Rectal smooth muscle tissue (tissue), 1 donor: Measurements from ENCODE around the gene LVRN.

Experiments used
- H3K27ac ChIP-seq: one replicate; pipeline ENCODE4 v1.7.0; 2013; ENCODE audit warnings: low read depth, low read length, inconsistent platforms
- H3K27me3 ChIP-seq: one replicate; pipeline ENCODE4 v1.7.0; 2013; ENCODE audit warnings: low read length; ENCODE audit not compliant: control insufficient read depth, insufficient read depth
- H3K36me3 ChIP-seq: one replicate; pipeline ENCODE4 v1.7.0; 2013; ENCODE audit warnings: low read length; ENCODE audit not compliant: control insufficient read depth, insufficient read depth
- H3K4me1 ChIP-seq: one replicate; pipeline ENCODE4 v1.7.0; 2013; ENCODE audit warnings: low read length; ENCODE audit not compliant: control insufficient read depth, insufficient read depth
- H3K4me3 ChIP-seq: one replicate; pipeline ENCODE4 v1.7.0; 2013; ENCODE audit warnings: low read length
- H3K9ac ChIP-seq: one replicate; pipeline ENCODE4 v1.7.0; 2013; ENCODE audit warnings: low read length

The LVRN gene

DNA sequence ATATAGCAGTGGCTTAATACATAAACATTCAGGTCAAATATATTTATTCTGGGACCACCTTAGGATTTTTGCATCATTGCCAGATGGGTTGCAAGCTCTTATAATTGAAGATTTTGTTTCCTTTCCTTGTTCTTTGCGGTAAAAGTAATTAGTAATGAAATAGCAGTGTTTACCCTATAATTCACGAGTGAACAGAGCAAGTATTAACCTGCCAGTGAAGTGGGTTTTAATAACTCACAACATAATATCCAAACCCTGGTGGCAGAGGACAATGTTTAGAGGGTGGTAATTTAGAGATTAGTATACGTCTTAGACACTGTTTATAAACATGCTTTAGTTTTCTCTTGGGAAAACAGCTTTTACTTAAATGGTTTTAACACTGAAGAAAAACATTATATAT, 81.8 kb downstream of the LVRN start:
- Histone ChIP-seq H3K36me3 (no peaks in the 10 kb centered on the region), H3K4me3 (no peak overlapping the region), H3K4me1 (no peaks in the 10 kb centered on the region), H3K9ac (no peak overlapping the region), H3K27me3 (no peaks in the 10 kb centered on the region), H3K27ac (no peak overlapping the region)

DNA sequence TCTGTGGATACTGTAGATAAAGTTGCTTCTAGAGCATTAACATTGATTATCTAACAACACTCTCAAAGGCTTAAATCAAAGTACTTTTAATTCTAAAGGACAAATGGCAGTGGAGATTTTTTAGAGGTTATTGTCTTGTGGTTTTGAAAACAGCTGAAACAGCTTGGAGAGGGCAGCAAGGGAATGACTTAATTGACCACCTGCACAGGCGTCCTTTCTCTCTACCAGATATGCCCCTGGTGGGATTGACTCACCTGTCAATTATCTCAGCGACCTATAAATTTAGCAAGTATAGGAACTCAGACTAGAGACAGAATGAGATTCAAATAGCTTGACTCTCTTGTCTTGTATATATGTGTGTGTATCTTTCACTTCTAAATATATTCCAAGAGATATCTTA, 83.5 kb downstream of the LVRN start:
- no peak overlapping the region for H3K27ac ChIP-seq
- H3K36me3 ChIP-seq: no peaks in the 10 kb centered on the region
- H3K4me3 ChIP-seq: no peak overlapping the region
- no peaks in the 10 kb centered on the region for H3K4me1 ChIP-seq
- no peaks in the 10 kb centered on the region for H3K27me3 ChIP-seq
- H3K9ac ChIP-seq: no peak overlapping the region

DNA sequence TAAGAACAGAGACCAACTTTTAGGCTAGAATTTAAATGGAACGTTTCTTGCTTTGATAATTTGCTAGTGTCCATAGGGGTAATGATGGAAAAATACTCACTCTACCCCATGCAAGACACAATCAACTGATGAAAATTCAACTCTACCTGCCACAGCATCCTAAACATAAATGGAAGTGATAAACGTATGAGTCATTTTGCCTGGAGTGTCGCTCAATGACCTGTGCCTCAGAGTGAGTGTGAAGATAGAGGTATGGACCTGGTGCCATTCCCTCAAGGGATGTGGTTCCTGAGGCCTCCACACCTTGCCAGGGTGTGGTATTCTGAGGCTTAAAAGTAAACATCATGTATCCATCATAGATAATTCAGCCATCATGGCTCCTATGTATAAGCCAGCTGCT, 84.0 kb downstream of the LVRN start:
- Histone ChIP-seq H3K4me1 (no peaks in the 10 kb centered on the region), H3K36me3 (no peaks in the 10 kb centered on the region), H3K9ac (no peak overlapping the region), H3K4me3 (no peak overlapping the region), H3K27me3 (no peaks in the 10 kb centered on the region), H3K27ac (no peak overlapping the region)

DNA sequence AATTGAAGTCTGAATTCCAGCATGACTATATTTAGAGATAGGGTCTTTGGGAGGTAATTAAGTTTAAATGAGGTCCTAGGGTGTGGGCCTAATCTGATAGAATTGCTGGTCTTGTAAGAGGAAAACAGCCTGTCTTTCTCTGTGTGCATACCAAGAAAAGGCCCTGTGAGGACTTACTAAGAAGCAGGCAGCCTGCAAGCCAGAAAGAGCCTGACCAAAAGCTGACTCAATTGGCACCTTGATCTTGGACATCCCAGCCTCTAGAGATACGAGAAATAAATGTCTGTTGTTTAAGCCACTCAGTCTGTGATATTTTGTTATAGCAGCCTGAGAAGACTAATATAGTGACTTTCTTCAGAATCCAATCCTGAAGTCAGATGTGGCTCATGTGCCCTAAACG, 84.5 kb downstream of the LVRN start:
- H3K27ac ChIP-seq: no peak overlapping the region
- no peaks in the 10 kb centered on the region for H3K36me3 ChIP-seq
- no peaks in the 10 kb centered on the region for H3K27me3 ChIP-seq
- H3K4me1 ChIP-seq: no peaks in the 10 kb centered on the region
- no peak overlapping the region for H3K9ac ChIP-seq
- H3K4me3 ChIP-seq: no peak overlapping the region

DNA sequence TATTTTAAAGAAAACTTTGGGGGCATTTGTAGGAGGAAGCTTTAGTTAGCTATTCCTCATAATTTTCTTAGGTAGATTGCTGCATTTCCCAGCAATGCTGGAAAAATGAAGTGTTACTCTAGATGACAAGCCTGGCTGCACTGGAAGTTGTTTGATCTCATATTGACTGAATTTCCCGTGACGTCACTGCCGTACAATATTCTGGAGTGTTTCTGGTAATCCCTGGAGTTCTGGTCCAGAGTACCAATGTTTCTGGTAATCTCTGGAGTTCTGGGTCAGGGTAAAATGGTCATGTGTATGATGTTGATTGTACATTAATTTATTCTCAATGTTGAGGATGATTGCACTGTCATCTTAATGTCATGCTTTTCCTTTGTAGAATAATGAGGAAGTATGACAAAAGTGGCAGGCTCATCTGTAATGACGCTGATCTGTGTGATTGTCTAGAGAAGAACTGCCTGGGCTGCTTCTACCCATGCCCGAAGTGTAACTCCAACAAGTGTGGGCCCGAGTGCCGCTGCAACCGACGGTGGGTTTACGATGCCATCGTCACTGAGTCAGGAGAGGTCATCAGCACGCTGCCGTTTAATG, 96.2 kb downstream of the LVRN start:
- no peaks in the 10 kb centered on the region for H3K4me1 ChIP-seq

DNA sequence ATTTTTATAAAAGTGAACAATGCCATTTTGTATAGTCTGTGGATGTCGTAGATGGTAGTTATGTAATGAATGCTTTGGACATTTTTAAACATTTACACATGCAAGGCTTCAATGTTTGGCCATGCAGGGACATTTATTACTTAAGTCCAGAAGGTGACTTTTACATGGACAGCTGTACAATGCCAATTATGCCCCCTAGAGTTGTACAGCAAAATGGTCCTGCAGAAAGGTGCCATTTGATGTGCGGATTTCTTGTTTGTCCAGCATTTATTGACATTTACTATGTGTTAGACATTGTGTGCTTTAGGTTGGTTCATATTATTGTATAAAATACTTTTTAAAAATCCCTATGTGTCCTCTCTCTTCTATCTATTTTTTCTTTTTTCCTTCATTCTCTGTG, 100.1 kb downstream of the LVRN start:
- Histone ChIP-seq H3K27me3 (no peaks in the 10 kb centered on the region), H3K36me3 (no peaks in the 10 kb centered on the region), H3K27ac (no peak overlapping the region), H3K9ac (no peak overlapping the region), H3K4me1 (no peaks in the 10 kb centered on the region), H3K4me3 (no peak overlapping the region)

More for the DNA sequence above, 96.2 kb downstream of the LVRN start:
- Histone ChIP-seq H3K27me3 (no peaks in the 10 kb centered on the region), H3K9ac (no peak overlapping the region), H3K36me3 (no peaks in the 10 kb centered on the region), H3K4me3 (no peak overlapping the region), H3K27ac (no peak overlapping the region)

DNA sequence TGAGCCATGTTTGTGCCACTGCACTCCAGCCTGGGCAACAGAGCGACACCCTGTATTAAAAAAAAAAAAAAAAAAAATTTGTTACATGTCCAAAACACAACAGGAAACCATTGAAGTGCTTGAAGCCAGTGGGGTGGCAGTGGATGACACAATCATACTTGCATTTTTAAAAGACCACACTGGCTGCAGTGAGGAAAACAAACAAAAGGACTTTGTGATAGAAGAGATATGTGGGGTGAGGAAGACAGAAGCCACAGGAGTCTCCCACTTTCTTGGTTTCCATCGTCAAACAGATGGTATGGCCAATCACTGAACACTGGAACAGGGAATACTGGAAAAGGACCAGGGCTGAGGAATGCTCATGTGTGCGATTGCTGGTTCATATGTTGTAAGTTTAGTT, 101.7 kb downstream of the LVRN start:
- H3K4me3 ChIP-seq: no peak overlapping the region
- H3K27ac ChIP-seq: no peak overlapping the region
- no peaks in the 10 kb centered on the region for H3K27me3 ChIP-seq
- H3K9ac ChIP-seq: no peak overlapping the region
- no peaks in the 10 kb centered on the region for H3K4me1 ChIP-seq
- H3K36me3 ChIP-seq: no peaks in the 10 kb centered on the region

DNA sequence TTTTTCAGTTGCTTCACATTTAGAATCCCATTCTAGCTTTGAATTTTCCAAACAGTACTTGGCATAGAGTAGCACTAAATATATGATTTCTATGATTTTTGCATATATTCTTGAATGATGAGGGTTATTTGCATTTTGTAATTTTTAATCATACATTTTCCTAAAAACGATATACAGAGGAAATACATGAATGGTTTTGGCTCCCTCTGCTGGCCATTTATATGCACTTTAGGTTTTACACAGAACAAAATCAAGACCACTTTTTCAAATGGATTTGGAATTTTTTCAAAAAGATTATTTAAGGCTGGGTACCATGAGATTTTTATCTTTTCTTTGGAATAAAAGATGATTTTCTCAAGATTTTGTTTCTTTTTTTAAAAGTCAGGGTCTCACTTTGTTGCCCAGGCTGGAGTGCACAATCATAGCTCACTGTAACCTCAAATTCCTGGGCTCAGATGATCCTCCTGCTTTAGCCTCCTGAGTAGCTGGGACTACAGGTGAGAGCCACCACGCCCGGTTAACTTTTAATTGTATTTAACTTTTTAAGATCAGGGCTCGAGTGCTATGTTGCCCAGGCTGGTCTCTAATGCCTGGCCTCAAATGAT, 105.9 kb downstream of the LVRN start:
- no peaks in the 10 kb centered on the region for H3K4me1 ChIP-seq
- H3K4me3 ChIP-seq: no peak overlapping the region
- H3K27me3 ChIP-seq: no peaks in the 10 kb centered on the region
- H3K9ac ChIP-seq: no peak overlapping the region
- H3K36me3 ChIP-seq: no peaks in the 10 kb centered on the region
- no peak overlapping the region for H3K27ac ChIP-seq

DNA sequence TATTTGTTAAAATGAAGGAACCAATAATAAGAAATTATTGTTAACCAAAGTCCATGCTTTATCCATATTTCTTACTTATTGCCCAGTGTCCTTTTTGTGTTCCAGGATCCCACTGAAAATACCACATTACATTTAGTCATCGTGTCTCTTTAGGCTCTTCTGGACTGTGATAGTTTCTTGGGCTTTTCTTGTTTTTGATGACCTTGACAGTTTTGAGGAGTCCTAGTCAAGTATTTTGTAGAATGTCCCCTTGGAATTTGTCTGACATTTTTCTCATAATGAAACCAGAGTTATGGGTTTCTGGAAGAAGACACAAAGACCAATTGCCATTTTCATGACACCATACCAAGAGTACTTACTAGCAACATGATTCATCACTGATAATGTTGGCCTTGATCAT, 108.9 kb downstream of the LVRN start:
- no peak overlapping the region for H3K27ac ChIP-seq
- no peak overlapping the region for H3K9ac ChIP-seq
- no peaks in the 10 kb centered on the region for H3K36me3 ChIP-seq
- H3K4me1 ChIP-seq: no peaks in the 10 kb centered on the region
- no peak overlapping the region for H3K4me3 ChIP-seq
- no peaks in the 10 kb centered on the region for H3K27me3 ChIP-seq

DNA sequence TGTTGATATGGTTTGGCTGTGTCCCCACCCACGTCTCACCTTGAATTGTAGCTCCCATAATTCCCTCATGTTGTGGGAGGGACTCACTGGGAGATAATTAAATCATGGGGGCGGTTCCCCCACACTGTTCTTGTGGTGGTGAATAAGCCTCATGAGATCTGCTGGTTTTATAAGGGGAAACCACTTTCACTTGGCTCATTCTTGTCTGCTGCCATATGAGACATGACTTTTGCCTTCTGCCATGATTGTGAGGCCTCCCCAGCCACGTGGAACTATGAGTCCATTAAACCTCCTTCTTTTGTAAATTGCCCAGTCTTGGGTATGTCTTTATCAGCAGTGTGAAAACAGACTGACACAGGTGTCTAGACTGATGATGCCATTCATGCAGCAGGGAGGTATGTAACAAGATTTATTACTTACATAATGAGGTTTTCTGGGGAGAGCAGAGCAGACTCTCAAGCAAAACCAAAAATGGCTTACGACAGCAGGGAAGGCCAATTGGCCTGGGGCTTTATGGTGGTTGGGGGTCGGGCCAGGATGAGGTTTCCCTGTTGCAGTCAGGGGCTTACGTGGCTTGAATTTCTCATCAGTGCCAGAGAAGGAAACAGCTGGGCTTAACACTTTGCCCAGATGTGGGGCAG, 113.0 kb downstream of the LVRN start:
- peaks cover 2% of the 10 kb centered on the region for H3K36me3 ChIP-seq
- no peaks in the 10 kb centered on the region for H3K4me1 ChIP-seq
- H3K4me3 ChIP-seq: no peak overlapping the region
- H3K27me3 ChIP-seq: no peaks in the 10 kb centered on the region
- no peak overlapping the region for H3K9ac ChIP-seq
- H3K27ac ChIP-seq: no peak overlapping the region

DNA sequence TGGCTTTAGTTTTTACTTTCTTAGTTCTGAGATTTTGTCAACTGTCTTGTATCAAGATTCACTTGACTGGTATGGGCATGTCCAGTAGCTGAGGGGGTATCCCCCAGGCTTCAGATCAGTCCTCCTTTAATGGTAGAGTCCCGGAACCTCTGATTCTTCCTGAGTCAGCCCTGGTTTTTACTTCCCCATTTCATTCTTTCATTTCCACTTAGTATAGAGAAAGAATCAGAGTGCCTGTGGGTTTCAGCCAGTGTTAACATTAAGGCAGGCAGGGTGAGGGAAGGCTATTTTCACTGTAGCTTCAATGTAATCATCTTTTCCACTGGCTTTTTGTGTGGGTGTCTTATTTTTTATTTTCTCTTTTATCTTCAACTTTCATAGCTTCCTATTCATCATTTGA, 114.2 kb downstream of the LVRN start:
- no peaks in the 10 kb centered on the region for H3K4me1 ChIP-seq
- no peak overlapping the region for H3K27ac ChIP-seq
- H3K27me3 ChIP-seq: no peaks in the 10 kb centered on the region
- no peak overlapping the region for H3K9ac ChIP-seq
- H3K36me3 ChIP-seq: peaks cover 2% of the 10 kb centered on the region
- H3K4me3 ChIP-seq: no peak overlapping the region
